Measurements from ENCODE around the gene HS6ST1.

HS6ST1 gene, protein sequence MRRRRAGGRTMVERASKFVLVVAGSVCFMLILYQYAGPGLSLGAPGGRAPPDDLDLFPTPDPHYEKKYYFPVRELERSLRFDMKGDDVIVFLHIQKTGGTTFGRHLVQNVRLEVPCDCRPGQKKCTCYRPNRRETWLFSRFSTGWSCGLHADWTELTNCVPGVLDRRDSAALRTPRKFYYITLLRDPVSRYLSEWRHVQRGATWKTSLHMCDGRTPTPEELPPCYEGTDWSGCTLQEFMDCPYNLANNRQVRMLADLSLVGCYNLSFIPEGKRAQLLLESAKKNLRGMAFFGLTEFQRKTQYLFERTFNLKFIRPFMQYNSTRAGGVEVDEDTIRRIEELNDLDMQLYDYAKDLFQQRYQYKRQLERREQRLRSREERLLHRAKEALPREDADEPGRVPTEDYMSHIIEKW

DNA sequence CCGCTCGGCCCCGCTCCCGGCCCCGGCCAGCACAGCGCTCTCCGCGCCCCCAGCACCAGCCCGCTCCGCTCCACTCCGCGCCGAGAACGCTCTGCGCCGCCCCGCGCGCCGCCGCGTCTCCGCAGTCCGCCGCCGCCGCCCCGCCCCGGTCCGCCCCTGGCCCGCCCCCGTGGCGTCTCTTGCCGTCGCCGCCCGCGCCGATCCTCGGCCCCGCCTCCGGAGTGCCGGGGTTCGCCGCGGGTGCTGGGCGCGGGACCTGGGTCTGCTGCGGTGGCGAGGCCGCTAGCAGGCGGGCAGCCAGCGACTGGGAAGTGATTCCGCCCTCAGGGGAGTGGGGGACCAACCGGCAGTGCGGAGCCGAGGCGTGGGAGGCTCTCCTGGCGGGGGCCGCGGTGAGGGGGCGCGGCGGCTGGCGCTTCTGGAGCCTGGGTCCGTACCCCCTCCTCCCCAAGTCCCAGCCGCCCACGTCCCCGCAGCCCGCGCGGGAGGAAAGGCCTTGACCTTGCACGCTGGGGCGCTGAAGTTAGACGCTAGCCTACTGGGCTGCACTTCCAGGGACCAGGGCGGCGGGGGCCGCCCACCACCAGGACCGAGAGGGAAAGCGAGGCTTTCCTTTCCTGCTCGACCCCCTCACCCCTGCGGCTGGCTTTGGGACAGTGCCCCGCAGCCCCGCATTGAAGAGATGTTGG lies at the start of gene HS6ST1:
HS6ST1 (minus strand) TSS at position 93 of the 689 bp plus-strand sequence. CDS start 305 bp downstream, outside the sequence.
- peak; percentile 72 for DNase-seq (ENCODE audit: low read depth)

DNA sequence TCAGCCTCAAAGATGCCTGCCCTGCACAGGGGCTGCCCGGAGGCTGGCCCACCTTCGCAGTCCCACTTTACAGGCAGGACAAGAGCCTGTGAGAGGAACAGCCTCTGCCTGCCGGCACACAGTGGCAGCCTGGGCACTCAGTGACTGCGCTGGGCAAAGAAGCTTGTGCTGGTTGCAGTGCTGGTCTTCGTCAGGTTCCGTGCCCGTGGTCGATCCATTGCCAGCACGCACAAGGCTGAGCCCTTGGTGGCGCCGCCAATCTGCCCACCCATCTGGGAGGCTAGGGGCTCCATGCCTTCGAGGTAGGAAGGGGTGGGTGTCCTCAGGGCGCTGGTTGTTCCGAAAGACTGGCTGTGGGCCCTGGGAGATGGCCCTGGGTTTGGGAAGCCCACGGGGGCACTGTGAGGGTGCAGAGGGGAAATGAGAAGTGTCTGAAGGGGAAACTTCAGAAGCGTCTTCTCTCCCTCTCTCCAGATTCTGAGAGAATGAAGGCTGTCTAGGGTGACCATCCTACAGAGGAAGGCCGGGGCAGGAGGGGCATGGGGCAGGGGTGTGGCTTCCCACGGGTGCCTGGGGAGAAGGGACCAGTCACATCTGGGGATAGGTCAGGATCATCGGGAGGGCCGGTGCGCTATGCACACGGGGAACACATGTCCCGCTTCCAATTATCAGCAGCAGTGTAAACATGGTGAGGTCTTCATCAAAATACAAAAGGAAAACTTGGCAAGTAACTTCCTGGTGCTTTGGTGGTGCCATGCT lies 49.1 kb upstream of the HS6ST1 start:
- DNase-seq (ENCODE audit: low read depth) = no peak

DNA sequence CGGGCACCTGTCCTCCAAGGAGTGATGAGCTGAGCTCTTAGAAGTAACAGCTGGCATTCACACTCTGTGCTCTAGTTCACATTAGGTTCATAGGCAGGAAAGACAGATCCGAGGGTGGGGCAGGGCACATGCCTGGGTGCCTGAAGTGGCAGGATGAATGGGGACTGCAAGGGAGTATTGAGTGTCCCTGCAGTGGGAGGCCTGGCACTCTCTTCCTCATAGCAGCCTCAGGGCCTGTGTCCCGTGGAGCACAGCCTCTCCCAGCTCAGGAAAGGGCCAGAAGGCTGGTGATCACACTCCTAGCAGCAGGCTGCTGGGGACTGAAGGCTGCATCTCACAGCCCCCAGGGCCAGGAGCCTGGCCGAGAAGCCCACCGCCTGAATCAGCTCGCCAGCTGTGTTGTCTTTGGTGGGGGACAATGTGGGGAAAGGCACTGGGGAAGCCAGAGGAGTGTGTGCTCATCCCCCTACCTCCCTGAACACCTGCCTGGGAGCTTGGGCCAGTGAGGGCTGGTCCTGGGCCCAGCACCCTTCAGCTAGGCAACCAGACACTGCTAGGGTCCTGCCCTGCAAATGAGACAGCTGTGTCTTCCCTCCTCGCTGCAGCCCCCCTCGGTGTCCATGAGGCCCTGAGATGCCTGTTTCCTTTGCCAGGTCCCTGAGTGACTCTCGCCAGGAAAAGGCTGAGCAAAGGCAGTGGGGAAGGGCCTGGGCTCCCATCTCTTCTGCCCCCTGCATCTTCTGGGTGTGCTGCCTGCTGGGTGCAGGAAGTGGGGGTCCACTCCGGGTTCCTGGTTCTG lies 48.2 kb upstream of the HS6ST1 start:
- no peak for DNase-seq (ENCODE audit: low read depth)

DNA sequence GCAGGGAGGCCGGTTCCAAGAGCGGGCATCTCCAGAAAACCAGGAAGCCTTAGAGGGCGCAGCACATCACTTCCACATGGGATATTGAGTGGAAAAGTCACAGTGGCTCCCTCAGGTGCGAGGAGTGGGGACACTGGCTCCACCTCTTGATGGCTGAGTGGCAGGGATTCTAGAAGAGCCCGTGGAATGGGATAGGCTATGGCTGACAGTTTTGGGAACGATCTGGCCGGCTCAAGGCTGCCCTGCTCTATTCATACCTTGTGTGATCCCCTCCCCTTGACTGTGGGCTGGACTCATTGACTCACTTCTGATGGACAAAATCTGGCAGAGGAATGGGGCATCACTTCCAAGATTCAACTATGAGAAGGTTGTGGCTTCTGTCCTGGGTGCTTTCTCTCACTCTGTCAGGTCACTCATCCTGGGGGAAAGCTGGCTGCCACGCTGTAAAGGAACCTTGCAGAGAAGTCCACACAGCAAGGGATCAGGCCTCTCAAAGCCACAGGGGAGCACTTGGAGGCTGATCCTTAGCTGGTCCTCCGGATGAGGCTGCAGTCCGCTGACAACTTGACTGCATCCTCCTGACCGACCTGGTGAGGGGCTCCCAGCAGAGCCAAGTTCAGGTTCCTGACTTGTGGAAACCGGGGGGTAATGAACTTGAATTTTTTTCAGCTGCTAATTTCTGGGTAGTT lies 46.7 kb upstream of the HS6ST1 start:
- no peak for DNase-seq (ENCODE audit: low read depth)

DNA sequence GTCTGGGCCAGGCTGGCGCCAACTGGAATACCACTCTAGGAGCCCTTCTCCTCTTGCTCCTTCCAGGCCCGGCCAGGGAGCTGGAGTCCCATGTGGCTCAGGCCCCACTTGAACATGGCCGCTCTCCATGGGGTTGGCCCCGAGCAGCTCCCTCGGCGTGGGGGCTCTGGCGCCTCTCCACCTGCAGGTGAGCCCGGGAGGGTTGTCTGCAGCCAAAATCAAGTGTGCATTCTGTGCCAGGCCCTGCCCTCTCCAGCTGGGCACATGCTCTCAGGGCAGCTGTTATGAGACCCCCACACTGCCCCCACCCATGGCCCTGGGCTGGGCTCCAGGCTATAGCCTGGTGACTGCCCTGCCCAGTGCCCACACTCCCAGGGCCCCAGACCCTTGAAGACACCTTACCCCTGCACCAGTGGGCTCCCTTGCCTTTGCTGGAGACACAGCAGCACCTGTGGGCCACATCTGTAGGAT lies 45.8 kb upstream of the HS6ST1 start:
- DNase-seq (ENCODE audit: low read depth) = no peak

DNA sequence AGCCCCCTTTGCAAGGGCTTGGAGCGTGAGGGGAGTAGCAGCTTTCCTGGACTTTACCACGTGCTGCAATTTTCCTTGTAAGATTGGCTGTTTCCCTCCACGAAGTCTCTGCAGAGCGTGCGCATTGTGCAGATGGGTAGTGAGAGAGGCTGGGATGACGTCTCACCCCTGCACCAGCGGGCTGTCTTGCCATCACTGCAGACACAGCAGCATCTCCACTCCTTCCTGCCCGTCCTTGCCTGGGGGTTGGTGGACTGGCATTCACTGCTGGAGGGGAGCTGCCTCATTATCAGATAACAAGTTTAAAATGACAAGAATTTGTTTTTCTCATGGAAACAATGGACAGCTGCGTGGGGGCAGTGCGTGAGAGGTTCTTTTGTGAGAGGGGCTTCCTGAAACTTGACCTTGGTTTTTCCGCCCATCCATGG lies 45.3 kb upstream of the HS6ST1 start:
- no peak for DNase-seq (ENCODE audit: low read depth)

DNA sequence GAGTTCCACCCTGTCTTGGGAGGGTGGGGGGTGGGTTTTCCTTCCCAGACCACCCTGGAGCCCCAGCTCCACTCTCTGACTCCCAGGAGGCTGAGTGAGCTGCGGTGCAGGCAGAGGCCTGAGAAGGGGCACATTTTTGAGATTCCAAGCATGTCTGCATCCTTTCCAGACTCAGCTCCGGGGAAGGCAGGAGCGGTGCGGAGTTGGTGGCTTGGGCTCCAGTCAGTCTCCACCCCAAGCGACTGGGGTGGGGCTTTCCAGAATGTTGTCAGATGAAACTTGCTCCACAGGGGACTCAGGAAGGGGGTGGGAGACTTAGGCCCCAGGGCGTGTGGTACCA lies 44.2 kb upstream of the HS6ST1 start:
- DNase-seq (ENCODE audit: low read depth) = no peak

DNA sequence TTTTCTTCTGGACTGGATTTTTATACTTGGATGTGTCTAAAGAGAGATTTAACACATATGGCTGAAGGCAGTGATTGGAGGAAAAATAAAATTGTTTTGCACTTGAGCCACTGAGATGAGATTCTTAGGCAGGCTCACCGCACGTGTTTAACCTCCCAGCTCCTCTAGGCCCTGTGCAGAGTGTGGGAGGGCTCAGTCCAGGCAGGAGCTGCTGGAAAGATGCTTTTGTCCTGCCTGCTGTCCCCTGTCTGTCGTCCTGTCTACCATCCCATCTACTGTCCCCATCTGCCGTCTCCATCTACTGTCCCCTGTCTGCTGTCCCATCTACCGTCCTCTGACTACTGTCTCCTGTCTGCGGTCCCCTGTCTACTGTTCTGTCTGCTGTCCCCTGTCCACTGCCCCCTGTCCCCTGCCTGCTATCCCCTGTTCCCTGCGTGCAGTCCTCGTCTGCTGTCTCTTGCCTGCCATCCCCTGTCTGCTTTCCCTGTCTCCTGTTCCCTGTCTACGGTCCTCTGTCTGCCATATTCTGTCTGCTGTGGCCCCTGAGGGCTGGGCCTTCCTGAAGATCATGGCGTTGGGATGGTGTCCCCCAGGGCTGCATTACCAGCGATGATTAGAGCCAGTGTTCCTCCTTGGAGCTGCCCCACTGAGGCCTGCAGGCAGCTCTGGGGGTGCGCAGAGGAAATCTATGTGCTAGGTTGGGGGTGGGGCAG lies 43.7 kb upstream of the HS6ST1 start:
- no peak for DNase-seq (ENCODE audit: low read depth)

DNA sequence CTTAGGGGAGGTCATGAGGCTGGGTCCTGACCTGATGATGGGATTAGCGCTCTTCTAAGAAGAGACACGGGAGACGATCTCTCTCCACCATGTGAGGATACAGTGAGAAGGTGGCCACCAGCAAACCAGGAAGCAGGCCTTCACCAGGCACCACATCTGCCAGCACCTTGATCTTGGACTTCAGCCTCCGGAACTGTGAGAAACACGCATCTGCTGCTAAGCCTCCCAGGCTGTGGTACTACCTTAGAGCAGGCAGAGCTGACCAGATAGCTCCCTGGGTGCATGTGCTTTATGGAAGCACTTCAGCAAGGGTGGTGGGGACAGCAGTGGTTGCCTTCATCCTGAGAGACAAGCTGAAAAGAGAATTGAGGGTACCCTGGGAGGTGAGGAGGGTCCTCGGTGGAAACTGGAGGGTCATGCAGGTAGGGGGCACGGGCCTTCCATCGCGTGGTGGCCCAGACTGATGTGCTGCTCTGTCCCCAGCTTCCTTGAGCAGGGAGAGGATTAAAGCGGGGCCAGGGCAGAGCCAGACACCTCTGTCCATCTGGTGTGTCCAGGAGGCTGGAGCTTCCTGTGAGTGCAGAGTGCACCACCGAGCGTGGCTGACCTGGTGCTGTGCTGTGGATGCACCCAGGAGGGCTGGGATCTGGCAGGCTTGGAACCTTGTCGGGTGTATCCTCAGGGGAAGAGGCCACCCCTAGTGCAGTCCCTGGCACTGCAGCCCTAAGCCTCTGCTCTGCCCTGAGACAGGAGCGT lies 42.9 kb upstream of the HS6ST1 start:
- DNase-seq (ENCODE audit: low read depth) = no peak

DNA sequence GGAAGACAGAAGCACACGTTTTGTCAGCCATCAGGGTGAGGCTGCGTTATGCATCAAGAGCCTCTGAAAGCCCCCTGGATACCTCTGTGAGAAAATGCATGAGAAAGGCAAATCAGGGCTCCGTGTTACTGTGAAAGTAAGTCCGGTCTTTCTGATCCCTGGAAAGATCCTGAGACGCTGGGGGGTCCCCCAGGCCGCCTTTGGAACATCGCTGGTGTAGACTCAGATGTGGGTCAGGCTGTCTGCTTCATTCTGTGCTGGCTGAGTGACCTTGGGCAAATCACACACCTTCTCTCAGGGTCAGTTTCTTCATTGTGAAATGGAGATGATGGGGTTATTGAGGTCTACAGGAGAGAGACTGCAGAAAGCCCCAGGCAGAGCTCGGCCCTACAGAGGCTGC lies 42.0 kb upstream of the HS6ST1 start:
- DNase-seq (ENCODE audit: low read depth) = no peak

DNA sequence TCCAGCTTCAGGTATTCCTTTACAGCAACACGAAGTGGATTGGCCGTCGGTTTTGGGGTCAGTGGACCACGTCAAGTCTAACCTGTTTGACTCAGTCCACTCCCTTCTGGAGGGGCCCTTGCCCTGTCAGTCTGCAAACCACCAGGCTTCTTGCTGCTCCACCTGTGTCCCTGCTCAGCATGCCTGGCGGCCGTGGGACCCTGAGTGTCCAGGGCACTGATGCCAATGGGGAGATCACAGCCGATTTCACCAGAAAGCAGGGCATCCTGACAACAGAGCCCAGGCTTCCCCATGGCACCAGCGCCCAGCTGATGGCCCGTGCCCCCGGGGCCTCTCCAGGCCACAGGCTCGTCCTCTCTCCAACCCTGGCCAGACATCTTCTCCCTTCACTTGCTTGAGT lies 41.2 kb upstream of the HS6ST1 start:
- no peak for DNase-seq (ENCODE audit: low read depth)

DNA sequence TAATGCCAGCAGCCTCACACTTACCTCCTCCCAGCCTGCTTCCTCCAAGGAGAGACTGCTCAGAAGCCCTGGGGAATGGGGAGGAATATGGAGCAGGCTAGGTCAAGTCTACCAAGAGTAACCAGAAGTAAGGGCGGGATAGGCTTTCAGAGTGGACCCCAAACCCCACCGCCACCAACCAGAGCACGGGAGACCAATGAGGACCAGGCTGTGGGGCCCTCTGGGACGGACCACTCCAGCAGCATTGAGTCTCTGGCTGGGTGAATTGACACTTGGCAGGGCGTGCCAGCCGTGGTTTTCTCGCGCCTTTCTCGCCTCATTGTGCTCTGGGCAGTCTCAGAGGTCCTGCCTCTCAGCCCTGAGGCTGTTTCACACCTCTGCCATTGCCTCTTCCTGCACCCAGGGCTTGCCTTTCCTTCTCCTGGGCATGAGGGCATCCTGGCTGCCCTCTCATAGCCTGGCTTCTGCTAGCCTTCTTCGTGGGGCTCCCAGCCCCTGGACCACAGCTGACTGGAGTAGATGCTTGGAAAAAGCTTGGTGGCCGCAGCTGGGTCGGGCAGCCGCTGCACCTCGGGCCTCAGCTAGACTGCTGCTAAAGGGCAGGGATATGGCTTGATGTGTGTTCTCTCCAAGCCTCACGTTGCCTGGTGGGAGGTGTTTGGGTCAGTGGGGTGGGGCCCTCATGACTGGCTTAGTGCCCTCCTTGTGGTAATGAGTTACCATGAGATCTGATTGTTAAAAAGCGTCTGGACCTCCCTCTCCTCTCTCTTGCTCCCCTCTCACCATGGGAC lies 40.5 kb upstream of the HS6ST1 start:
- DNase-seq (ENCODE audit: low read depth) = no peak

DNA sequence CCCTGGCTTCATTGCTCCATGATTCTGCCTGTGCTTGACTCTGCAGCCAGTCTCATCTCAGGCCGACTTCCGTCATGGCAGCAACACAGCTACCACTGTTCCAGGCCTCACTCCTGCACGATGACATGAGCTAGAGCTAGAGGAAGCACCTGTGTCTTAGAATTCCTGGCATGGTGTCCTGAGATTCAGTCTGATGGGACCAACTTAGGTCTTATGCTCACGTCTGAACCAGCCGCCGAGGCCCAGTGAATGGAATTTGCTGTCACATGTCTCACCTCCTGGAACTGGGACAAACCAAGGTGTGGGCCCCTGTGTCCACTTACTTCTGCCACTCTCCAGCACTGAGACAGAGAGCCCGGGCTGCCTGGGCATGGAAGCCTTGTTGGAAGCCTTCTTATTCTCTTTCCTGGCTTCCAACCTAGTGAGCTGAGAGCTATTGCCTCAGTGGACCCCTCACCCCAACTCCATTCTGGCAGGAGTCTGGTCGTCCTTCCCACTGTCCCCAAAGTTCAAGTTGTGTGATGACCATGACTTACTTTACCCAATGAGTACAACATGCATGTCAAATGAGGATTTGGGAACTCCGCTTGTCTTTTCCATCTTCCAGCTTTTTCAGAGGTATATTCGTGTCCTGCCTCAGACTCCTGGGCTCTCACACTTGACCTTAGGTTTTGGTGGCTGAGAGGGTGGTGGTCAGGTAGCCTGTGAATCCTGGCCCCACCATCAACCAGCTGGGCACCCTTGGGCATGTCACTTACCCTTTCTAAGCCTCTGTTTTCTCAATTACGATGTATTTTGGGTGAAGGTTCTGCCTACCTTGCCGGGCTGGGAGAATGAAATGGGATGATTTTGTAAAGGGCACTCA lies 39.1 kb upstream of the HS6ST1 start:
- no peak for DNase-seq (ENCODE audit: low read depth)

DNA sequence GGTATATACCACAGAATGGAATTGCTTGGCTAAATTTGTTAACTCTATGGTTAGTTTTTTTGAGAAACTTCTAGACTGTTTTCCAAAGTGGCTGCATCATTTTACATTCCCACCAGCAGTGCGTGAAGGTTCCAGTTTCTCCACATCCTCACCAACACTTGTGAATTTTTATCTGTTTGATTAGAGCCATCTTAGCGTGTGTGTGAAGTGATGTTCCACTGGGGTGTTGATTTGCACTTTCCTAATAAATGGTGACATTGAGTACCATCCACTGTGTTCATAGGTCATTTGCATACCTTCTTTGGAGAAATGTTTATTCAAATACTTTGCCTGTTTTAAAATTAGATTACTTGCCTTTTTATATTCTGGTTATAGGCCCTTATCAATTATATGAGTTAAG lies 37.5 kb upstream of the HS6ST1 start:
- DNase-seq (ENCODE audit: low read depth) = no peak

DNA sequence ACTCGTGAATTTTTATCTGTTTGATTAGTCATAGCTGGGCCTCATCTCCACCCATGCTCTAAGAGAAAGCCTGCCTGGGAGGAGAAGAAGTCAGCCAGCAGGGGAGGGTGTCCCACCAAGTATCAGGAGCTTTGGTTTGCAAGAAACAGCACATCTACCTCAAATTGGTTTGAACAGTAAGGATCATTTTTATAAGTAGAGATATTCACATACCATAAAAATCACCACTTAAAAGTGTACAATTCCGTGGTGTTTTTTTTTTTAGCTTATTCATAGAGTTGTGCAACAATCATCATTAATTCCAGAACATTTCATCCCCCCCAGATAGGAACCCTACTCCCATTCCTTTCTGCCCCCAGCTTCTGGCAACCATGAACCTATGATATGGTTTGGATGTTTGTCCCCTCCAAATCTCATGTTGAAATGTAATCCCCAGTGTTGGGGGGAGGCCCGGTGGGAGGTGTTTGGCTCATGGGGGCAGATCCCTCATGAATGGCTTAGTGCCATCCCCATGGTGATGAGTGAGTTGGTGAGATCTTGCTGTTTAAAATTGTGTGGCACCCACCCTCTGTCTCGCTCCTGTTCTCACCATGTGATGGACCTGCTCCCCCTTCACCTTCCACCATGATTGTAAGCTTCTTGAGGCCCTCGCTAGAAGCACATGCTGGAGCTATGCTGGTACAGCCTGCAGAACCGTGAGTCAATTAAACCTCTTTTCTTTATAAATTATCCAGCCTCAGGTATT lies 36.2 kb upstream of the HS6ST1 start:
- DNase-seq (ENCODE audit: low read depth) = no peak

DNA sequence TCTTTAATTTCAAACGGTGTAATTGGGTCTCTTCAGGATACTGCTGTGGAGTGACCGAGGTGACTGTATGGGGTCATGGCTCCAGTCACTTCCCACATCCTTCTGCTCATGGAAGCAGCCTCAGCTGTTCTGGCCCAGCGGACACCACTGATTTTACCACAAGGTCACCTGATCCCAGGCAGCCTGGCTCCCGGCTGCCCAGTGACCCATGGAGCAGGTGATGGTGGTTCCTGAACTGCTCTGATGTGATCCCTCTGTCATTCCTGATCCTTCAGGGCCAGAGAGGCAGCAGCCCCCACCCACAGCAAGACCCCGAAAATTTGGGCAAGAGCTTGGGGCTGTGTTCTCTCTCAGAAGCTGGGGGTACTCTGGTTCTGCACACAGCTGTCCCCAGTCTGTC lies 35.5 kb upstream of the HS6ST1 start:
- DNase-seq (ENCODE audit: low read depth) = no peak

DNA sequence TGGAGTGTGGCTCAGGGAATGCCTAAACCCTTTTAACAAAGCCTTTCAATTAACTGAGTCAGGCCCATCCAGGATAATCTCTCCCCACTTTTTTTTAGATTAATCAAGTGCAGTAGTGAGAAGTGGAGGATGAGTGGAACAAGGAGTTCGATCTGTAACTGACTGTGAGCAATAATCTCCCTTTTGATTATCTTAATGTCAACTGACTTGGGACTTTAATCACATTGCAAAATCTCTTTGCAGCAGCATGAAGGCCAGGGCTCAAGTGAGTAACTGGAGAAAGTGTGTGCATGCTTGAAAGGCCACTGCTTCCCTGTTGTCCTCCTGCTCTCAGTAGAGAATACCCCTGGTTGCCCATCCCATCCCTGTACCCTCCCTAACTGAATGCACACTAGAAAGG lies 32.1 kb upstream of the HS6ST1 start:
- DNase-seq (ENCODE audit: low read depth) = no peak
